ENCODE data around the gene CMYA5.

DNA sequence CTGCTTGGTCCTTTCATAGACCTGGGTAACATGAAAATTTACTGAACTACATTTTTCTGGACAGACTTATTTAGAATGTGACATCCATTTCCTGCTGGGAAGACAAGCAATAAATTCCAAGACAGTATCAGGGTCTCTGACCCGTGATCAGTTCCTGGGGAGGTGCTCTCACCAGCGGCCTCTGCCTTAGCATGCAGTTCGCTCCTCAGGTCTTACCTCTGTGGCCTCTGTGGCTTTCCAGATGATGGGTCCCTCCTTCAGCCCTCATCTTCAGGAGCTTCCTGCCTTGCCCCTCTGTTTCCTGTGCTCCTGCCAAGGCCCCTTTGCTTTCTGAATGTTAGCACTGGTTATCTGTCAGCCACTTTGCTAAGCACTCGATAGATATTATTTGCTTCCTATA is 66.4 kb downstream of the CMYA5 start:
- no peak for TF ChIP-seq POLR2A (IDR thresholded peaks at IDR 0.05)
- TF ChIP-seq, protein P1, sequence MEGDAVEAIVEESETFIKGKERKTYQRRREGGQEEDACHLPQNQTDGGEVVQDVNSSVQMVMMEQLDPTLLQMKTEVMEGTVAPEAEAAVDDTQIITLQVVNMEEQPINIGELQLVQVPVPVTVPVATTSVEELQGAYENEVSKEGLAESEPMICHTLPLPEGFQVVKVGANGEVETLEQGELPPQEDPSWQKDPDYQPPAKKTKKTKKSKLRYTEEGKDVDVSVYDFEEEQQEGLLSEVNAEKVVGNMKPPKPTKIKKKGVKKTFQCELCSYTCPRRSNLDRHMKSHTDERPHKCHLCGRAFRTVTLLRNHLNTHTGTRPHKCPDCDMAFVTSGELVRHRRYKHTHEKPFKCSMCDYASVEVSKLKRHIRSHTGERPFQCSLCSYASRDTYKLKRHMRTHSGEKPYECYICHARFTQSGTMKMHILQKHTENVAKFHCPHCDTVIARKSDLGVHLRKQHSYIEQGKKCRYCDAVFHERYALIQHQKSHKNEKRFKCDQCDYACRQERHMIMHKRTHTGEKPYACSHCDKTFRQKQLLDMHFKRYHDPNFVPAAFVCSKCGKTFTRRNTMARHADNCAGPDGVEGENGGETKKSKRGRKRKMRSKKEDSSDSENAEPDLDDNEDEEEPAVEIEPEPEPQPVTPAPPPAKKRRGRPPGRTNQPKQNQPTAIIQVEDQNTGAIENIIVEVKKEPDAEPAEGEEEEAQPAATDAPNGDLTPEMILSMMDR (IDR thresholded peaks at IDR 0.05) = no peak
